DMS79 treated with DMSO at 0.1 percent for 48 hours (cell line): Measurements from ENCODE around the gene BMPER.
A peak's percentile ranks its signal among the peaks of the same experiment; 100 is the strongest.

Experiments
- DNase-seq: peaks from one replicate; lab custom pipeline; 2025; lab: John Stamatoyannopoulos, UW

The BMPER gene

GRCh38 chr7:33923440-33924229 lies 18.3 kb downstream of the BMPER start:
- DNase-seq, result no peak

- DNase-seq, result no peak
Measured at GRCh38 chr7:33926535-33926934, 21.2 kb downstream of the BMPER start.

DNA sequence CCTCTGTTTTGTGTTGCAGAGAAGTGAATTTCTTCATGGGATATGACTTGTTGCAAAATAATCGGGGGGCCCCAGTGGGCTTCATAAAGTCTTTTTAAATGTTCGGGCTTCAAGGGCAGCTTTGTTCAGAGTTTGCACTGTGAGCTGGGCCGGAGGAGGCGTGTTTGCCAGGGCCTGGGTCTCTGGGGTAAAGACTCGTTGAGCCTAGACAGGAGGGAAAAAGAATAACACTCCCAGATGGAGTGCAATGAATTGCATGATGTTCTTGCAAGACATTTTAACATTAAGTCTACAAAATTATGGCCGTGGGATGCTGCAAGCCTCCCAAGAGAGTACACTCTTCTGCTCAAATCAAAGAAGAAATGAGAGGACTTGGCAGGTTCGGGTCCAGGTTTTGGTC lies 23.6 kb downstream of the BMPER start:
- no peak for DNase-seq

DNA sequence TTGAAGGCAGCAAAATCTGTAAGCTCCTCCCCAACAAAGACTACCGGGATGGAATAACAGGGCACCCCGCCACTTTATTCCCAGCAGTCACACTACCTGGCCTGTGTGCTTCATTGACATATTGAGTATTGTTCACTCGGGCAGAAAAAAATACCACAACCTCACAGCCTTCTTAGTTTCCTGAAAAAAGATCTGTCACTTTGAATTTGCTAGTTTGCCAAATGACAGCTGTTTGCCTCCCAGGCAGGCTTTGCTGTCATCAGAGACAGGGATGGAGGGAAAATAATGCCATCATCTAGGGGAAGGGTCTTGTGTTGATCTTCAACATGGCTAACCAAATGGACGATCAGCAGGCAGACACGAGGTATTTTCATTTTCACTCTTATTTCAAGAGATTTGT lies 26.9 kb downstream of the BMPER start:
- no peak for DNase-seq

DNA sequence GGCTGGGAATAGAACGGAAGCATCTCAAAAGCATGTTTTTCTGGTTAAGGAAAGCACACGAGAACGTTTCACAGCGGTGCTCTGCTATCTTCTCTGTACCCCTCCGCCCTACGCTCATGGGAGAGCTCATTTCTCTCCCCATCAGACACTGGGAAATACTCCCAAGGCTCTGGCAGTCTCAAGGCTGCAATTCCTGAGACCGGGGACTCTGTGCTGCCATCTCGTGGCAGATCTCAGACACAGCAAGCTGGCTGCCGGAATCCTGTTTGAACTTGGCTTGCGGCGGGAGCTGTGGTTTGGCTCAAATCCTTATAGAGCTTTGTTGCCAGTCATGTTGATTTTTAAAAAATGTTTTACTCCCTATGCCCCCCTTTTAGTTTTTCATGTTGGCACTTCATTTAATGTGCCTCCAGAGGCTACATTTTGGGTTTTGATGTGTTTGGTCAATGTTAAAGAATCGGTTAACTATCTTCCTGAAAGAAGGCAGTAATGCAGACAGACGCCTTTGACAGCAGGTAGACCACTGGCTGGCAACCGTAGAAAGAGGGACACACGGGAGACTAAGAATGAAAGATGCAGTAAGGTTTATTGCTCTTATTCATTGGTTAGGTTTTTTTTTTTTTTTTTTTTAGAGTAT lies 27.6 kb downstream of the BMPER start:
- peak; percentile 52 for DNase-seq

- no peak for DNase-seq
Measured at GRCh38 chr7:33933611-33934281, 28.4 kb downstream of the BMPER start.

DNA sequence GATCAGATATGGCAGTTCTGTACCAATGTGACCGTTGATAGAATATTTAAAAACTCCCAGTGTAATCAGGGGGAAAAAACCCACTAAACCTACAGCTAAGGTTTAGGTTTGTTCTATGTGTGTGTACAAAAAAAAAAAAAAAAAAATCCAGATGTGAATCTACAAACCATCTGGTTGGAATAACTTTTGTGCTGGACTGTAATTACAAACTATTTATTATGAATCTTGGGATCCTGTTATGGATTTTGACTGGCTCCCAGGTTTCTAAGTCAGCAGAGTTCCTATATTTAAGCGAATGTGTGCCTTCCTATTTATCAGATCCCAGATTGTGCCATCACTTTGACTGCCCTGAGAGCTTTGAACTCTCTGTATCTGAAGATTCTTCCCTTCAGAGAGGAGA lies 29.1 kb downstream of the BMPER start:
- DNase-seq, result no peak

GRCh38 chr7:33936503-33936902 lies 31.2 kb downstream of the BMPER start:
- DNase-seq, result no peak

DNA sequence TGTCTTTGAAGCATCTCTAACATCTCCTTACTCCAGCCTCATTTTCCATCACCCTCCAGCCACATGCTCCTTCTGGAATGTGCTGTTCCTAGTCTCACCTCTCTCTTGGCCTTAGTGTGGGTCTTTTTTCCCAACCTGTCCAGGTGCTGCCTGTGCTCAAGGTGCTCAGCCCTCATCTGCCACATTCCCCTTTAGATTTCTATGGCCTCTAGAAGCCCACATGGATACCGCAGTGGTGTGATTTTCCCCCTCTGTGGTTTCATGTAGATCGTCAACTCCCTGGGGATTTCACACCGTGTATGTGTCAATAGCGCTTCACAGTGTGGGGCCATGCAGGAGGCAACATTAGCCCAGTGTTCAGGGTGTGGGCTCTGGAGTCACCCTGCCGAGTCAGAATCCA lies 32.5 kb downstream of the BMPER start:
- DNase-seq, result no peak

GRCh38 chr7:33939121-33939520 lies 33.8 kb downstream of the BMPER start:
- DNase-seq, result no peak

- no peak for DNase-seq
Measured at GRCh38 chr7:33940503-33940902, 35.2 kb downstream of the BMPER start.

DNA sequence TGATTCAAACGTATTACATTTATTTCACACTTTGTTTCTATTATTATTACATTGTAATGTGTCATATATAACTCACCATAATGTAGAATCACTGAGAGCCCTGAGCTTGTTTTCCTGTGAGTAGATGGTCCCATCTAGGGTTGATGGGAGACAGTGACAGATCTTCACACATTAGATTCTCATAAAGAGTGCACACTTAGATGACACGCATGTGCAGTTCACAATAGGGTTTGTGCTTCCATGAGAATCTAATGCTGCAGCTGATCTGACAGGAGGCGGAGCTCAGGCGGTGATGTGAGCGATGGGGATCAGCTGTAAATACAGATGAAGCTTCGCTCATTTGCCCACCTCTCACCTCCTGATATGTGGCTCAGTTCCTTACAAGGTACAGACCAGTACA lies 36.1 kb downstream of the BMPER start:
- no peak for DNase-seq

DNA sequence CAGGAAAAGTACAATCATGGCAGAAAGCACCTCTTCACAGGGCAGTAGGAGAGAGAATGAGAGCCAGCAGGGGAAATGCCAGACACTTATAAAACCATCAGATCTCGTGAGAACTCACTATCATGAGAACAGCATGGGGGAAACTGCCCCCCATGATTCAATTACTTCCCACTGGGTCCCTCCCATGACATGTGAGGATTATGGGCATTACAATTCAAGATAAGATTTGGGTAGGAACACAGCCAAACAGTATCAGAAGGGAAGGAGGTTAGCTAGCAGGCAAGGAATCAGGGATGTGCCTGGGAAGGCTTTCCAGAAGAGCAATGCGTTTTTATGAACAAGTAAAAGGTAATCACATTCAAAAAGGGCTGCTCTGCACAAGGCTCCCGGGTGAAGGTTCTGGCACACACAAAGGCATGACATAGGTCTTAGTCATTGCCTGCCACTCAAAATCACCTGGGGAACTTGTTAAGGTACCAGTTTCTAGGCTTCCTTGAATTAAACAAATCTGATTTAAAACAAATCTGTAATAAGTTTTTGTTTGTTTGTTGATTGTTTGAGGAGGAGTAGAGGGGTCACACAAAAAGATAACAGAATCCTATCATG lies 40.9 kb downstream of the BMPER start:
- no peak for DNase-seq

- DNase-seq, result no peak
Measured at GRCh38 chr7:33950047-33950714, 44.8 kb downstream of the BMPER start.

DNA sequence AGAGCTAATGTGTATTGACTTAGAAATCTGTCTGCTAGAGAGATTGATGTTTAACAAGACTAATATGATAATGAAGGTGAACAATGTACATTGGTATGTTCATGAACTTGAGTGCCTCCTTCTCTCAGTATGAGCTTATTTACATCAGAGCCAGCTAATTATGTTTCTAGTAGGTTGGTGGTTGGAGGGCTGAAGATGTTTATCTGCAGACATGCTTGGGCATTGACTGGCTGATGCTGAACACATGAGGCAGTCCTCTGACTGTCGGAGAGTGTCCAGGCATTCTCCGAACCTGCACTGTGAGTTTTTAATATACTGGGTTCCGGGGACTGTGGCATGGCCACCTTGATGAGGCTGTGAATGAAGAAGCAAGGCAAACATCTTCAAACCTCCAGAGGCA lies 47.5 kb downstream of the BMPER start:
- DNase-seq, result no peak

DNA sequence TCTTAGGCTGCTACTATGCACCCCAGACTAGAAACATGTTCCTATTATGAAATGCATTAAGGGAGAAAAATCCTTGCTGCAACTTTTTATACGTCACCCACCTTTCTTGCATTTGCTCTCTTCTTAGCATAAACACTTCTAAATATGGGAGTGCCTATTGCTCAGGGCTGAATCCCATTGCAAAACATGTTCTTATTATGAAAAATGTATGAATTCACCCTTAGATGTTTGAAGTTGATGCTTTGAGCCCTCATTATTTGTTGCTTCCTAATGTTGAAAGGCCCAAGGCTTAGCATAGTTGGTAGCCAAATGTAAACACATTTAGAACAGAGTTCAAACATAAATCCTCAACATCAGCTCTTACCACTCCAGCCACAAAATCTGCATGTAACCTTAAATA lies 52.8 kb downstream of the BMPER start:
- DNase-seq, result no peak

- DNase-seq, result no peak
Measured at GRCh38 chr7:33959676-33960075, 54.3 kb downstream of the BMPER start.

- no peak for DNase-seq
Measured at GRCh38 chr7:33961948-33962347, 56.6 kb downstream of the BMPER start.

- no peak for DNase-seq
Measured at GRCh38 chr7:33964417-33965182, 59.3 kb downstream of the BMPER start.

GRCh38 chr7:33965183-33965744 lies 59.9 kb downstream of the BMPER start:
- no peak for DNase-seq

- no peak for DNase-seq
Measured at GRCh38 chr7:33968591-33968990, 63.3 kb downstream of the BMPER start.
